HL-60 (cell line): ENCODE measurements around the gene HLA-DQB2.
A peak's percentile ranks its signal among the peaks of the same experiment; 100 is the strongest.

Experiments
- DNase-seq, 2 experiments: peaks; one replicate each; pipeline ENCODE4 v3.0.0-alpha.2; 2010 to 2020; ENCODE audit warnings: low read depth in 1 of 2, low spot score in 1 of 2
- H3K27ac ChIP-seq: fragments of 250-450 bp; sonication (Bioruptor Pico); replicated peaks from 2 replicates; pipeline ENCODE4 v1.5.1; 2020; ENCODE audit warnings: mild to moderate bottlenecking, moderate library complexity
- H3K27me3 ChIP-seq: fragments of 250-450 bp; sonication (Bioruptor Pico); 2 replicates; pipeline ENCODE4 v1.5.1; 2021; ENCODE audit warnings: mild to moderate bottlenecking, moderate library complexity; ENCODE audit not compliant: insufficient read depth, poor library complexity, severe bottlenecking
- H3K4me3 ChIP-seq: replicated peaks from 2 replicates; pipeline ENCODE4 v1.5.1; 2011; ENCODE audit warnings: mild to moderate bottlenecking, control low read depth, low read length; ENCODE audit not compliant: insufficient read depth
- GABPA ChIP-seq: IDR thresholded peaks from 2 replicates; pipeline ENCODE4 v1.6.1; 2012; ENCODE audit warnings: low read depth
- POLR2AphosphoS5 ChIP-seq: IDR thresholded peaks from 2 replicates; pipeline ENCODE4 v1.6.1; 2012; ENCODE audit warnings: low read depth
- SPI1 ChIP-seq: IDR thresholded peaks from 2 replicates; pipeline ENCODE4 v1.6.1; 2012; ENCODE audit warnings: low read depth, mild to moderate bottlenecking, borderline replicate concordance
- TF ChIP-seq, protein P1 (sequence below): IDR thresholded peaks from one replicate; pipeline ENCODE4 v1.5.1; 2011; ENCODE audit warnings: low read length, control low read depth, inconsistent platforms; ENCODE audit not compliant: insufficient read depth
- TF ChIP-seq, protein P2 (sequence below): IDR thresholded peaks from 2 replicates; pipeline ENCODE4 v1.6.1; 2012; ENCODE audit warnings: low read depth; ENCODE audit not compliant: insufficient replicate concordance

Gene HLA-DQB2

DNA sequence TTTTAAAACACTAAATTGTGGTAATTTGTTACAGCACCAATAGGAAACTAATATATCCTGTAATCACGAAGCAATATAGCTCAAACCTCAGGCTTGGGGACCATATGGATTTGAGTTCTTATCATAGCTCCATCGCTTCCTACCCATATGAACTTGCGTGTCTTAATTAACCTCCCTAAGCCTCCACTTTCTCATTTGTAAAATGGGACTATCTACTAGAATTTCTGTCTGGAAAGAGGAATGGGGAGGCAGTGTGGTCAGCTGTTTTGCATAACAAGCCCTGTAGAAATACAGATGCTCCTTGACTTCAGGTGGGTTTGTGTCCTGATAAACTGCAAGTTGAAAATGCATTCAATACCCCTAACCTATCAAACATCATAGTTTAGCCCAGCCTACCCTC is 36.4 kb upstream of the HLA-DQB2 start:
- H3K27ac ChIP-seq = no peak overlapping the region
- peaks cover 14% of the 10 kb centered on the region for H3K27me3 ChIP-seq
- no peak for DNase-seq
- TF ChIP-seq GABPA (no peak), POLR2AphosphoS5 (no peak), SPI1 (no peak)
- TF ChIP-seq, protein P1, sequence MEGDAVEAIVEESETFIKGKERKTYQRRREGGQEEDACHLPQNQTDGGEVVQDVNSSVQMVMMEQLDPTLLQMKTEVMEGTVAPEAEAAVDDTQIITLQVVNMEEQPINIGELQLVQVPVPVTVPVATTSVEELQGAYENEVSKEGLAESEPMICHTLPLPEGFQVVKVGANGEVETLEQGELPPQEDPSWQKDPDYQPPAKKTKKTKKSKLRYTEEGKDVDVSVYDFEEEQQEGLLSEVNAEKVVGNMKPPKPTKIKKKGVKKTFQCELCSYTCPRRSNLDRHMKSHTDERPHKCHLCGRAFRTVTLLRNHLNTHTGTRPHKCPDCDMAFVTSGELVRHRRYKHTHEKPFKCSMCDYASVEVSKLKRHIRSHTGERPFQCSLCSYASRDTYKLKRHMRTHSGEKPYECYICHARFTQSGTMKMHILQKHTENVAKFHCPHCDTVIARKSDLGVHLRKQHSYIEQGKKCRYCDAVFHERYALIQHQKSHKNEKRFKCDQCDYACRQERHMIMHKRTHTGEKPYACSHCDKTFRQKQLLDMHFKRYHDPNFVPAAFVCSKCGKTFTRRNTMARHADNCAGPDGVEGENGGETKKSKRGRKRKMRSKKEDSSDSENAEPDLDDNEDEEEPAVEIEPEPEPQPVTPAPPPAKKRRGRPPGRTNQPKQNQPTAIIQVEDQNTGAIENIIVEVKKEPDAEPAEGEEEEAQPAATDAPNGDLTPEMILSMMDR = no peak
- TF ChIP-seq, protein P2, sequence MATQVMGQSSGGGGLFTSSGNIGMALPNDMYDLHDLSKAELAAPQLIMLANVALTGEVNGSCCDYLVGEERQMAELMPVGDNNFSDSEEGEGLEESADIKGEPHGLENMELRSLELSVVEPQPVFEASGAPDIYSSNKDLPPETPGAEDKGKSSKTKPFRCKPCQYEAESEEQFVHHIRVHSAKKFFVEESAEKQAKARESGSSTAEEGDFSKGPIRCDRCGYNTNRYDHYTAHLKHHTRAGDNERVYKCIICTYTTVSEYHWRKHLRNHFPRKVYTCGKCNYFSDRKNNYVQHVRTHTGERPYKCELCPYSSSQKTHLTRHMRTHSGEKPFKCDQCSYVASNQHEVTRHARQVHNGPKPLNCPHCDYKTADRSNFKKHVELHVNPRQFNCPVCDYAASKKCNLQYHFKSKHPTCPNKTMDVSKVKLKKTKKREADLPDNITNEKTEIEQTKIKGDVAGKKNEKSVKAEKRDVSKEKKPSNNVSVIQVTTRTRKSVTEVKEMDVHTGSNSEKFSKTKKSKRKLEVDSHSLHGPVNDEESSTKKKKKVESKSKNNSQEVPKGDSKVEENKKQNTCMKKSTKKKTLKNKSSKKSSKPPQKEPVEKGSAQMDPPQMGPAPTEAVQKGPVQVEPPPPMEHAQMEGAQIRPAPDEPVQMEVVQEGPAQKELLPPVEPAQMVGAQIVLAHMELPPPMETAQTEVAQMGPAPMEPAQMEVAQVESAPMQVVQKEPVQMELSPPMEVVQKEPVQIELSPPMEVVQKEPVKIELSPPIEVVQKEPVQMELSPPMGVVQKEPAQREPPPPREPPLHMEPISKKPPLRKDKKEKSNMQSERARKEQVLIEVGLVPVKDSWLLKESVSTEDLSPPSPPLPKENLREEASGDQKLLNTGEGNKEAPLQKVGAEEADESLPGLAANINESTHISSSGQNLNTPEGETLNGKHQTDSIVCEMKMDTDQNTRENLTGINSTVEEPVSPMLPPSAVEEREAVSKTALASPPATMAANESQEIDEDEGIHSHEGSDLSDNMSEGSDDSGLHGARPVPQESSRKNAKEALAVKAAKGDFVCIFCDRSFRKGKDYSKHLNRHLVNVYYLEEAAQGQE = no peak
- H3K4me3 ChIP-seq = no peak overlapping the region

DNA sequence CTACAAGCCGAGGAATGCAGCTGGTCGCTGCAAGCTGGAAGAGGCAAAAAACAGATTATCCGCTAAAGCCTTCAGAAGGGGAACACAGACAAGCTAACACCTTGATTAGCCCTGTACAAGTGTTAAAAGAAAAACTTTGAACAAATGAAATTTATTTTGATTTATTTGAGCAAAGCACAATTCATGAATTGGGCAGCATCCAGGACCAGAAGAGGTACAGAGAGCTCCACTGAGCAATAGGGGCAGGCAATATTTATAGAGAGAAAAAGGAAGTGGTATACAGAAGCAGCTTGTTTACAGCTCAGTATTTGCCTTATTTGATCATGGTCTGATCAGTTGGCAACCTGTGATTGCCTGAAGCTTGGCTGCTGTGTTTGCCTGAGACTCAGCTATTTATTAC is 35.8 kb upstream of the HLA-DQB2 start:
- Histone ChIP-seq H3K4me3 (no peak overlapping the region), H3K27me3 (peaks cover 14% of the 10 kb centered on the region), H3K27ac (no peak overlapping the region)
- TF ChIP-seq GABPA (no peak), SPI1 (no peak), POLR2AphosphoS5 (no peak)
- TF ChIP-seq, protein P2 = no peak
- TF ChIP-seq, protein P1 = no peak
- no peak for DNase-seq

DNA sequence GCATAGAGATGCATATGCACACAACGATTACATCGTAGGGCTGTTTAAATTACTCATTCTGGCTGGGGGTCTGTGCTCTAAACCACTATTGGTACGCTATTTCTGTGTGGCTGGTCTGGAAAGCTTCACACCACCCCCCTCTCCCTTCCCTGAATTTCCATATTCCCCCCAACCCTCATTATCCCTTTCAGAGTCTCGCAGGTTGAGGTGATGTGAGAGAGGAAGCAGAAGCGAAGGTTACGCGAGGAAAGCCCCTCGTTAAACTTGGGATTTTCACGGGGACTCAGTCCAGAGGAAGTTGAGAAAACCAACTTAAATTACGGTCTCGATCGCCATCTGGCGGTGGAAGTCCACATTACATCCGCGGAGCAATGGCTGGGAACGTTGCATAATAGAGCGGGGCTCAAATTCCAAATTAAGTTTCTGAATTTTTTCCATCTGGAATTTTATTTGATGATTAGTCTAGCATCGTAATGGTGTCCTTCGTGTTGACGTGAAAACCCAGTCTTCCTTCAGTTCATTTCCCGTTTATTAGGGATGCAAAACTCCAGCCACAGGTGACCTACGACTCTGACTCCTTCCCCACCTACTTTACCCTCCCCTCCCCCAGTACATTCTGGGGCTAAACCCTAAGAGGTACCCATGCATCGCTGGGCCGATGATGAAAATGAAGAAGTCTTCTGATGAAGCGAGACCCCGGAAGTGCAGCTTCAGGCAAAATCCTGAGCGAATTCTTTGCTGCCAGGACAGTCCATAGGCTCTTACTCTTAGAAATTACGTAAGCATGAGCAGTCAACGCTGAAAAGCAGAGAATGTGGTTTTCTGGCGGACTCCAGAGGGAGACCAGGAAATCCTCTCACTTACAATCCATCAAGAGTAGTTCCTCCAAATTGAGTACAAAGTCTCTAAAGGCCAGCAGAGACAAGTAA is 33.8 kb upstream of the HLA-DQB2 start:
- TF ChIP-seq, protein P2 = no peak
- TF ChIP-seq SPI1 = peak; percentile 2; the same call in 1 of the 2 replicates
- TF ChIP-seq POLR2AphosphoS5 = no peak
- no peak for TF ChIP-seq GABPA
- TF ChIP-seq, protein P1 = peak; percentile 80
- peak in 1 of 2 experiments; percentile 70 for DNase-seq
- no peak overlapping the region; the same call in 1 of the 2 replicates for H3K4me3 ChIP-seq
- peaks cover 9% of the 10 kb centered on the region for H3K27me3 ChIP-seq
- no peak overlapping the region for H3K27ac ChIP-seq
